Chondrocyte (in vitro differentiated cells): ENCODE measurements around the gene PDCL3. TPM values are rescaled to one million over a fixed set of nuclear protein-coding genes. Genes with fewer than 3 reads are reported as not detected.
A peak's percentile ranks its signal among the peaks of the same experiment; 100 is the strongest.

Source experiments
- DNase-seq: peaks from one replicate; pipeline ENCODE4 v3.0.0; 2021; ENCODE audit warnings: mixed read lengths, low spot score
- H3K27ac Mint-ChIP-seq: one replicate; pipeline ENCODE4 v1.8.0; 2021; ENCODE audit warnings: mild to moderate bottlenecking, moderate library complexity, mixed read lengths; ENCODE audit not compliant: unreplicated experiment
- H3K27me3 Mint-ChIP-seq: 2 replicates; pipeline ENCODE4 v1.8.0; 2021; ENCODE audit warnings: low read depth, mixed read lengths
- H3K36me3 Mint-ChIP-seq: 2 replicates; pipeline ENCODE4 v1.8.0; 2021; ENCODE audit warnings: low read depth, mixed read lengths
- H3K4me1 Mint-ChIP-seq: 2 replicates; pipeline ENCODE4 v1.8.0; 2021; ENCODE audit warnings: low read depth, mild to moderate bottlenecking, mixed read lengths
- H3K4me3 Mint-ChIP-seq: one replicate; pipeline ENCODE4 v1.8.0; 2021; ENCODE audit warnings: mild to moderate bottlenecking, moderate library complexity, mixed read lengths; ENCODE audit not compliant: unreplicated experiment
- H3K9me3 Mint-ChIP-seq: 2 replicates; pipeline ENCODE4 v1.8.0; 2021; ENCODE audit warnings: low read depth, mixed read lengths
- CTCF ChIP-seq: fragments of 200-600 bp; sonication (generic); IDR thresholded peaks from 2 replicates; pipeline ENCODE4 v1.5.0; 2021; ENCODE audit warnings: antibody characterized with exemption, mild to moderate bottlenecking, moderate library complexity
- total RNA-seq: library from RNA; stranded (reverse); gene quantifications from 3 replicates; pipeline ENCODE4 v1.2.1, GENCODE V29; 2021

The PDCL3 gene
- total RNA-seq, 1 donor from 2014 or later = 27.1 TPM

GRCh38 chr2:100554798-100555407 is 7.9 kb upstream of the PDCL3 start:
- Mint-ChIP-seq H3K36me3 (no peaks in the 10 kb centered on the region), H3K4me3 (no peak overlapping the region), H3K27me3 (peaks cover 3% of the 10 kb centered on the region), H3K4me1 (no peaks in the 10 kb centered on the region), H3K27ac (no peak overlapping the region), H3K9me3 (no peaks in the 10 kb centered on the region)
- no peak for DNase-seq
- TF ChIP-seq CTCF = no peak

- H3K27ac Mint-ChIP-seq = no peak overlapping the region
- DNase-seq = no peak
Measured at GRCh38 chr2:100556746-100557145, 6.0 kb upstream of the PDCL3 start.

GRCh38 chr2:100560216-100560830 is 2.5 kb upstream of the PDCL3 start:
- H3K9me3 Mint-ChIP-seq = no peaks in the 10 kb centered on the region
- no peak for DNase-seq
- no peak overlapping the region for H3K27ac Mint-ChIP-seq
- no peak for TF ChIP-seq CTCF
- no peak overlapping the region for H3K4me3 Mint-ChIP-seq
- no peaks in the 10 kb centered on the region for H3K36me3 Mint-ChIP-seq
- no peaks in the 10 kb centered on the region for H3K27me3 Mint-ChIP-seq
- peaks cover 14% of the 10 kb centered on the region for H3K4me1 Mint-ChIP-seq

More at GRCh38 chr2:100556746-100557145, 6.0 kb upstream of the PDCL3 start:
- H3K36me3 Mint-ChIP-seq = no peaks in the 10 kb centered on the region
- no peak for TF ChIP-seq CTCF
- no peaks in the 10 kb centered on the region for H3K4me1 Mint-ChIP-seq
- no peak overlapping the region for H3K4me3 Mint-ChIP-seq
- H3K27me3 Mint-ChIP-seq = no peaks in the 10 kb centered on the region
- H3K9me3 Mint-ChIP-seq = no peaks in the 10 kb centered on the region

- Mint-ChIP-seq H3K4me1 (peaks cover 14% of the 10 kb centered on the region), H3K4me3 (no peak overlapping the region), H3K36me3 (peaks cover under 1% of the 10 kb centered on the region), H3K9me3 (no peaks in the 10 kb centered on the region), H3K27me3 (no peaks in the 10 kb centered on the region), H3K27ac (peak overlapping the region; percentile 60)
- no peak for TF ChIP-seq CTCF
- DNase-seq = no peak
Measured at GRCh38 chr2:100561191-100561590, 1.6 kb upstream of the PDCL3 start.

- TF ChIP-seq CTCF = no peak
- Mint-ChIP-seq H3K36me3 (peaks cover 16% of the 10 kb centered on the region), H3K4me3 (peak overlapping the region; percentile 90), H3K27ac (peak overlapping the region; percentile 75), H3K27me3 (no peaks in the 10 kb centered on the region), H3K4me1 (peaks cover 14% of the 10 kb centered on the region), H3K9me3 (no peaks in the 10 kb centered on the region)
- no peak for DNase-seq
Measured at GRCh38 chr2:100563407-100564247, 834 bp downstream of the PDCL3 start.
